HepG2 (cell line): ENCODE results near the gene SMARCA4. TPM values are rescaled to one million over a fixed set of nuclear protein-coding genes. Genes with fewer than 3 reads are reported as not detected.

ENCODE experiments used
- ATM ChIP-seq: fragments of 450-650 bp; IDR thresholded peaks from 2 replicates; pipeline ENCODE4 v1.7.1; 2017; ENCODE audit warnings: mild to moderate bottlenecking, borderline replicate concordance
- BORCS8-MEF2B ChIP-seq: sonication (generic); formaldehyde crosslinking; IDR thresholded peaks from 2 replicates; pipeline ENCODE4 v1.8.0; 2022; ENCODE audit warnings: mild to moderate bottlenecking, missing genetic modification reagents
- CENPT ChIP-seq: sonication (generic); formaldehyde crosslinking; IDR thresholded peaks from 2 replicates; pipeline ENCODE4 v1.8.0; 2022; ENCODE audit warnings: low read depth, mild to moderate bottlenecking, moderate library complexity, missing genetic modification reagents
- ERF ChIP-seq: IDR thresholded peaks from 2 replicates; pipeline ENCODE4 v1.6.1; 2018; ENCODE audit warnings: missing biosample characterization, missing genetic modification reagents
- FOXA1 ChIP-seq, 2 experiments: fragments of 450-650 bp in 1 of 2; sonication (generic) in 1 of 2; formaldehyde crosslinking in 1 of 2; IDR thresholded peaks; 2 replicates each; pipeline versions ENCODE4 v1.4.0 to v1.6.1; 2016 to 2020; ENCODE audit warnings: missing genetic modification reagents in 1 of 2
- FOXO4 ChIP-seq: sonication (generic); formaldehyde crosslinking; conservative IDR thresholded peaks from 2 replicates; pipeline ENCODE4 v1.8.1; 2023; ENCODE audit warnings: missing genetic modification reagents
- GATA4 ChIP-seq: sonication (generic); IDR thresholded peaks from 2 replicates; pipeline ENCODE4 v1.6.1; 2016; ENCODE audit warnings: antibody characterized with exemption, low read depth, borderline replicate concordance
- HHEX ChIP-seq: IDR thresholded peaks from 2 replicates; pipeline ENCODE4 v1.6.1; 2016; ENCODE audit warnings: control low read depth
- HNRNPUL1 ChIP-seq: fragments of 200-400 bp; formaldehyde crosslinking; IDR thresholded peaks from 2 replicates; pipeline ENCODE4 v1.6.1; 2017; ENCODE audit warnings: low read depth, mild to moderate bottlenecking, low read length, moderate library complexity
- ONECUT2 ChIP-seq: sonication (generic); formaldehyde crosslinking; IDR thresholded peaks from 2 replicates; pipeline ENCODE4 v1.4.0; 2020; ENCODE audit warnings: missing genetic modification reagents
- PHF20 ChIP-seq: sonication (generic); formaldehyde crosslinking; IDR thresholded peaks from 2 replicates; pipeline ENCODE4 v1.5.0; 2020; ENCODE audit warnings: mild to moderate bottlenecking, missing genetic modification reagents
- POGZ ChIP-seq: sonication (generic); formaldehyde crosslinking; IDR thresholded peaks from 2 replicates; pipeline ENCODE4 v1.4.0; 2020; ENCODE audit warnings: mild to moderate bottlenecking, missing genetic modification reagents
- POLR2G ChIP-seq: fragments of 200-400 bp; formaldehyde crosslinking; IDR thresholded peaks from 2 replicates; pipeline ENCODE4 v1.6.1; 2018; ENCODE audit warnings: mild to moderate bottlenecking, low read depth, low read length, moderate library complexity
- RNF2 ChIP-seq: fragments of 450-650 bp; conservative IDR thresholded peaks from 2 replicates; pipeline ENCODE4 v1.6.1; 2016; ENCODE audit warnings: low read depth
- XRCC5 ChIP-seq: fragments of 200-400 bp; formaldehyde crosslinking; optimal IDR thresholded peaks from 2 replicates; pipeline ENCODE3; 2017; ENCODE audit warnings: mild to moderate bottlenecking, low read length
- ZBTB3 ChIP-seq: sonication (generic); formaldehyde crosslinking; IDR thresholded peaks from 2 replicates; pipeline ENCODE4 v1.4.0; 2020; ENCODE audit warnings: low read depth, mild to moderate bottlenecking, moderate library complexity, missing genetic modification reagents, borderline replicate concordance
- ZNF10 ChIP-seq: sonication (generic); formaldehyde crosslinking; IDR thresholded peaks from 2 replicates; pipeline ENCODE4 v1.4.0; 2020; ENCODE audit warnings: mild to moderate bottlenecking, low read depth, missing genetic modification reagents, borderline replicate concordance
- ZNF12 ChIP-seq: sonication (generic); formaldehyde crosslinking; IDR thresholded peaks from 2 replicates; pipeline ENCODE4 v1.5.0; 2020; ENCODE audit warnings: missing genetic modification reagents
- ZNF17 ChIP-seq: sonication (generic); formaldehyde crosslinking; IDR thresholded peaks from 2 replicates; pipeline ENCODE4 v1.5.0; 2020; ENCODE audit warnings: mild to moderate bottlenecking, missing genetic modification reagents
- ZNF558 ChIP-seq: sonication (generic); formaldehyde crosslinking; IDR thresholded peaks from 2 replicates; pipeline ENCODE4 v1.9.0; 2022; ENCODE audit warnings: mild to moderate bottlenecking, missing genetic modification reagents, borderline replicate concordance
- ZNF713 ChIP-seq: sonication (generic); formaldehyde crosslinking; IDR thresholded peaks from 2 replicates; pipeline ENCODE4 v1.4.0; 2020; ENCODE audit warnings: mild to moderate bottlenecking, missing genetic modification reagents
- ZZZ3 ChIP-seq: sonication (generic); formaldehyde crosslinking; IDR thresholded peaks from 2 replicates; pipeline ENCODE4 v1.4.0; 2020; ENCODE audit warnings: missing genetic modification reagents, mild to moderate bottlenecking, borderline replicate concordance
- polyA plus RNA-seq, 8 experiments: library from polyadenylated mRNA; depleted of rRNA in 3 of 8; stranded (reverse) in 7 of 8; unstranded in 1 of 8; fragments of >200 nt; fragmentation: Illumina TruSeq in 4 of 8; extraction: Trizol in 4 of 8; gene quantifications; 2 replicates each; pipeline versions ENCODE4 v1.2.1 to v1.2.3, GENCODE V29; 2011 to 2016; ENCODE audit warnings: low read depth in 4 of 8, missing spikeins in 1 of 8, mixed read lengths in 1 of 8; ENCODE audit not compliant: insufficient read depth in 1 of 8
- total RNA-seq, 5 experiments: library from RNA; depleted of rRNA; stranded (reverse); fragments of >200 nt; fragmentation: Illumina TruSeq; extraction: Trizol; gene quantifications; 2 replicates each; pipeline ENCODE4 v1.2.3, GENCODE V29; 2016; ENCODE audit warnings: low read depth in 1 of 5
- TF ChIP-seq, protein P1 (sequence below), 2 experiments: fragments of 450-650 bp in 1 of 2; sonication (generic) in 1 of 2; formaldehyde crosslinking; IDR thresholded peaks; 2 replicates each; pipeline versions ENCODE4 v1.5.0 to v1.8.0; 2020 to 2022; ENCODE audit warnings: mild to moderate bottlenecking in 1 of 2, missing genetic modification reagents in 1 of 2
- TF ChIP-seq, protein P2 (sequence below), 2 experiments: sonication (generic) in 1 of 2; formaldehyde crosslinking in 1 of 2; IDR thresholded peaks; 2 replicates each; pipeline versions ENCODE4 v1.4.0 to v1.6.1; 2018 to 2020; ENCODE audit warnings: missing genetic modification reagents in 2 of 2, borderline replicate concordance in 1 of 2, low read depth in 1 of 2, mild to moderate bottlenecking in 1 of 2, missing biosample characterization in 1 of 2
- TF ChIP-seq, protein P3 (sequence below): sonication (generic); formaldehyde crosslinking; IDR thresholded peaks from 2 replicates; pipeline ENCODE4 v1.5.0; 2020; ENCODE audit warnings: missing genetic modification reagents

Gene SMARCA4
- total and polyA plus RNA-seq, 2 of the 13 experiments (the other 11 are each of a cell fraction or from before 2014, with no cell fraction given), result 25.4 to 45.9 TPM

GRCh38 chr19:11089254-11090013 is 128.6 kb downstream of the SMARCA4 start, which contains the start of gene LDLR (continued):
- no peak; the same call in 1 of the 2 replicates for TF ChIP-seq PHF20 (CRISPR knock-in tag)
- no peak for TF ChIP-seq ZNF713
- peak; percentile 96 for TF ChIP-seq POLR2G
- no peak for TF ChIP-seq ZNF17 (CRISPR knock-in tag)
- TF ChIP-seq ERF (CRISPR knock-in tag), result 0 out of 2 replicates have a peak, but pooled peaks have one; percentile 47
- TF ChIP-seq GATA4, result peak; percentile 69; the same call in 1 of the 2 replicates
- no peak for TF ChIP-seq FOXA1 (IDR thresholded peaks at IDR 0.05)
- TF ChIP-seq FOXA1 (CRISPR knock-in tag; IDR thresholded peaks at IDR 0.05), result no peak; the same call in 1 of the 2 replicates
- TF ChIP-seq ZBTB3 (CRISPR knock-in tag), result no peak
- TF ChIP-seq ATM, result no peak
- peak; percentile 41; the same call in 1 of the 2 replicates for TF ChIP-seq ZNF558 (CRISPR knock-in tag)
- peak; percentile 39 for TF ChIP-seq XRCC5
- peak; percentile 23; the same call in 1 of the 2 replicates for TF ChIP-seq ONECUT2
- no peak for TF ChIP-seq HHEX (CRISPR knock-in tag)
- TF ChIP-seq, protein P1, sequence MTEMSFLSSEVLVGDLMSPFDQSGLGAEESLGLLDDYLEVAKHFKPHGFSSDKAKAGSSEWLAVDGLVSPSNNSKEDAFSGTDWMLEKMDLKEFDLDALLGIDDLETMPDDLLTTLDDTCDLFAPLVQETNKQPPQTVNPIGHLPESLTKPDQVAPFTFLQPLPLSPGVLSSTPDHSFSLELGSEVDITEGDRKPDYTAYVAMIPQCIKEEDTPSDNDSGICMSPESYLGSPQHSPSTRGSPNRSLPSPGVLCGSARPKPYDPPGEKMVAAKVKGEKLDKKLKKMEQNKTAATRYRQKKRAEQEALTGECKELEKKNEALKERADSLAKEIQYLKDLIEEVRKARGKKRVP (CRISPR knock-in tag; IDR thresholded peaks at IDR 0.05), result peak in 1 of 2 experiments; percentile 73; a peak in 2 of 4 replicates
- no peak for TF ChIP-seq ZZZ3
- TF ChIP-seq POGZ (CRISPR knock-in tag), result peak; percentile 10; the same call in 1 of the 2 replicates
- TF ChIP-seq, protein P2, sequence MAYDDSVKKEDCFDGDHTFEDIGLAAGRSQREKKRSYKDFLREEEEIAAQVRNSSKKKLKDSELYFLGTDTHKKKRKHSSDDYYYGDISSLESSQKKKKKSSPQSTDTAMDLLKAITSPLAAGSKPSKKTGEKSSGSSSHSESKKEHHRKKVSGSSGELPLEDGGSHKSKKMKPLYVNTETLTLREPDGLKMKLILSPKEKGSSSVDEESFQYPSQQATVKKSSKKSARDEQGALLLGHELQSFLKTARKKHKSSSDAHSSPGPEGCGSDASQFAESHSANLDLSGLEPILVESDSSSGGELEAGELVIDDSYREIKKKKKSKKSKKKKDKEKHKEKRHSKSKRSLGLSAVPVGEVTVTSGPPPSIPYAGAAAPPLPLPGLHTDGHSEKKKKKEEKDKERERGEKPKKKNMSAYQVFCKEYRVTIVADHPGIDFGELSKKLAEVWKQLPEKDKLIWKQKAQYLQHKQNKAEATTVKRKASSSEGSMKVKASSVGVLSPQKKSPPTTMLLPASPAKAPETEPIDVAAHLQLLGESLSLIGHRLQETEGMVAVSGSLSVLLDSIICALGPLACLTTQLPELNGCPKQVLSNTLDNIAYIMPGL (CRISPR knock-in tag; IDR thresholded peaks at IDR 0.05; ENCODE audit: borderline replicate concordance in 1 of 2, low read depth in 1 of 2), result 0 out of 4 replicates have a peak, but pooled peaks of 1 of the 2 experiments have one; percentile 55
- no peak for TF ChIP-seq CENPT (CRISPR knock-in tag)
- TF ChIP-seq, protein P3, sequence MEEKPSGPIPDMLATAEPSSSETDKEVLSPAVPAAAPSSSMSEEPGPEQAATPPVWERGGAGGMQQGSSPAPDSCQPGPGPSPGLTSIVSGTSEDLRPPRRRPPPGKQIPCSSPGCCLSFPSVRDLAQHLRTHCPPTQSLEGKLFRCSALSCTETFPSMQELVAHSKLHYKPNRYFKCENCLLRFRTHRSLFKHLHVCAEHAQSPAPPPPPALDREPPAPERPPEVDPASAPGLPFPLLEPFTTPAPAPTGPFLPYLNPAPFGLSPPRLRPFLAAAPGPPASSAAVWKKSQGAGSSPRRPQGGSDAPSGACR (CRISPR knock-in tag), result peak; percentile 36; the same call in 1 of the 2 replicates
- 0 out of 2 replicates have a peak, but pooled peaks have one; percentile 27 for TF ChIP-seq BORCS8-MEF2B (CRISPR knock-in tag)
- TF ChIP-seq RNF2, result no peak
- TF ChIP-seq HNRNPUL1, result no peak
- TF ChIP-seq ZNF10 (CRISPR knock-in tag), result no peak
- peak; percentile 13; the same call in 1 of the 2 replicates for TF ChIP-seq ZNF12 (CRISPR knock-in tag)
- TF ChIP-seq FOXO4, result 0 out of 2 replicates have a peak, but pooled peaks have one; percentile 73
